Ishikawa (cell line): ENCODE measurements around the gene TBC1D24.

Experiments used
- CEBPB ChIP-seq: IDR thresholded peaks from 2 replicates; pipeline ENCODE4 v1.6.1; 2012
- EGR1 ChIP-seq: IDR thresholded peaks from 2 replicates; pipeline ENCODE4 v1.6.1; 2012
- EP300 ChIP-seq: IDR thresholded peaks from 2 replicates; pipeline ENCODE4 v1.6.1; 2012; ENCODE audit warnings: borderline replicate concordance
- FOXM1 ChIP-seq: IDR thresholded peaks from 2 replicates; pipeline ENCODE4 v1.6.1; 2012; ENCODE audit warnings: low read depth, borderline replicate concordance
- NFIC ChIP-seq: IDR thresholded peaks from 2 replicates; pipeline ENCODE4 v1.6.1; 2012
- RAD21 ChIP-seq: IDR thresholded peaks from 2 replicates; pipeline ENCODE4 v1.6.1; 2012; ENCODE audit warnings: low read depth
- TAF1 ChIP-seq: IDR thresholded peaks from 2 replicates; pipeline ENCODE4 v1.6.1; 2012; ENCODE audit warnings: low read depth, mild to moderate bottlenecking
- TCF12 ChIP-seq: IDR thresholded peaks from 2 replicates; pipeline ENCODE4 v1.6.1; 2012; ENCODE audit warnings: low read depth
- TEAD4 ChIP-seq: IDR thresholded peaks from 2 replicates; pipeline ENCODE4 v1.6.1; 2012
- YY1 ChIP-seq: IDR thresholded peaks from 2 replicates; pipeline ENCODE4 v1.6.1; 2012; ENCODE audit warnings: low read depth
- TF ChIP-seq, protein P1 (sequence below): IDR thresholded peaks from 2 replicates; pipeline ENCODE4 v1.6.1; 2012
- TF ChIP-seq, protein P2 (sequence below): IDR thresholded peaks from 2 replicates; pipeline ENCODE4 v1.6.1; 2012; ENCODE audit warnings: low read depth, mild to moderate bottlenecking

GRCh38 chr16:2462031-2462866 lies 12.7 kb upstream of the TBC1D24 start:
- TF ChIP-seq, protein P1, sequence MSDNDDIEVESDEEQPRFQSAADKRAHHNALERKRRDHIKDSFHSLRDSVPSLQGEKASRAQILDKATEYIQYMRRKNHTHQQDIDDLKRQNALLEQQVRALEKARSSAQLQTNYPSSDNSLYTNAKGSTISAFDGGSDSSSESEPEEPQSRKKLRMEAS, result no peak
- TF ChIP-seq RAD21 (no peak), EP300 (no peak), EGR1 (no peak), YY1 (no peak), TCF12 (no peak), CEBPB (no peak), NFIC (no peak), TAF1 (no peak), FOXM1 (no peak), TEAD4 (no peak)
- TF ChIP-seq, protein P2, sequence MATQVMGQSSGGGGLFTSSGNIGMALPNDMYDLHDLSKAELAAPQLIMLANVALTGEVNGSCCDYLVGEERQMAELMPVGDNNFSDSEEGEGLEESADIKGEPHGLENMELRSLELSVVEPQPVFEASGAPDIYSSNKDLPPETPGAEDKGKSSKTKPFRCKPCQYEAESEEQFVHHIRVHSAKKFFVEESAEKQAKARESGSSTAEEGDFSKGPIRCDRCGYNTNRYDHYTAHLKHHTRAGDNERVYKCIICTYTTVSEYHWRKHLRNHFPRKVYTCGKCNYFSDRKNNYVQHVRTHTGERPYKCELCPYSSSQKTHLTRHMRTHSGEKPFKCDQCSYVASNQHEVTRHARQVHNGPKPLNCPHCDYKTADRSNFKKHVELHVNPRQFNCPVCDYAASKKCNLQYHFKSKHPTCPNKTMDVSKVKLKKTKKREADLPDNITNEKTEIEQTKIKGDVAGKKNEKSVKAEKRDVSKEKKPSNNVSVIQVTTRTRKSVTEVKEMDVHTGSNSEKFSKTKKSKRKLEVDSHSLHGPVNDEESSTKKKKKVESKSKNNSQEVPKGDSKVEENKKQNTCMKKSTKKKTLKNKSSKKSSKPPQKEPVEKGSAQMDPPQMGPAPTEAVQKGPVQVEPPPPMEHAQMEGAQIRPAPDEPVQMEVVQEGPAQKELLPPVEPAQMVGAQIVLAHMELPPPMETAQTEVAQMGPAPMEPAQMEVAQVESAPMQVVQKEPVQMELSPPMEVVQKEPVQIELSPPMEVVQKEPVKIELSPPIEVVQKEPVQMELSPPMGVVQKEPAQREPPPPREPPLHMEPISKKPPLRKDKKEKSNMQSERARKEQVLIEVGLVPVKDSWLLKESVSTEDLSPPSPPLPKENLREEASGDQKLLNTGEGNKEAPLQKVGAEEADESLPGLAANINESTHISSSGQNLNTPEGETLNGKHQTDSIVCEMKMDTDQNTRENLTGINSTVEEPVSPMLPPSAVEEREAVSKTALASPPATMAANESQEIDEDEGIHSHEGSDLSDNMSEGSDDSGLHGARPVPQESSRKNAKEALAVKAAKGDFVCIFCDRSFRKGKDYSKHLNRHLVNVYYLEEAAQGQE, result no peak
